H9 (cell line): ENCODE measurements around the gene NQO1. TPM values are rescaled to one million over a fixed set of nuclear protein-coding genes. Genes with fewer than 3 reads are reported as not detected.

ENCODE experiments used
- DNase-seq: peaks from one replicate; pipeline ENCODE4 v3.0.0-alpha.2; 2017
- H2AFZ ChIP-seq: one replicate; pipeline ENCODE4 v1.6.1; 2013; ENCODE audit warnings: mild to moderate bottlenecking, low read length, control low read depth, moderate library complexity
- H2AK5ac ChIP-seq: 2 replicates; pipeline ENCODE4 v1.6.1; 2013; ENCODE audit warnings: low read length, control low read depth, mixed read lengths; ENCODE audit not compliant: insufficient read length
- H2BK120ac ChIP-seq: one replicate; pipeline ENCODE4 v1.6.1; 2013; ENCODE audit warnings: low read depth, mild to moderate bottlenecking, low read length, control low read depth, inconsistent platforms; ENCODE audit not compliant: poor library complexity, severe bottlenecking
- H2BK12ac ChIP-seq: 2 replicates; pipeline ENCODE4 v1.6.1; 2013; ENCODE audit warnings: low read length, control low read depth, mixed read lengths, low read depth; ENCODE audit not compliant: insufficient read length
- H2BK15ac ChIP-seq: 2 replicates; pipeline ENCODE4 v1.6.1; 2013; ENCODE audit warnings: low read depth, low read length, control low read depth
- H2BK20ac ChIP-seq: one replicate; pipeline ENCODE4 v1.6.1; 2013; ENCODE audit warnings: low read depth, mild to moderate bottlenecking, low read length, control low read depth, inconsistent platforms; ENCODE audit not compliant: poor library complexity, severe bottlenecking
- H2BK5ac ChIP-seq: 2 replicates; pipeline ENCODE4 v1.6.1; 2013; ENCODE audit warnings: low read length, control low read depth, mixed read lengths; ENCODE audit not compliant: insufficient read length
- H3K14ac ChIP-seq: 2 replicates; pipeline ENCODE4 v1.6.1; 2013; ENCODE audit warnings: low read length, control low read depth; ENCODE audit not compliant: insufficient read depth
- H3K18ac ChIP-seq: 2 replicates; pipeline ENCODE4 v1.6.1; 2013; ENCODE audit warnings: low read depth, mild to moderate bottlenecking, mixed read lengths, low read length, control low read depth; ENCODE audit not compliant: insufficient read length
- H3K23ac ChIP-seq: 2 replicates; pipeline ENCODE4 v1.6.1; 2013; ENCODE audit warnings: low read length, control low read depth, mixed read lengths, low read depth; ENCODE audit not compliant: insufficient read length
- H3K23me2 ChIP-seq: 2 replicates; pipeline ENCODE4 v1.6.1; 2013; ENCODE audit warnings: low read depth, mild to moderate bottlenecking, mixed read lengths, low read length, control low read depth; ENCODE audit not compliant: insufficient read length, poor library complexity, severe bottlenecking
- H3K27ac ChIP-seq: 2 replicates; pipeline ENCODE4 v1.5.1; 2013; ENCODE audit warnings: low read length, control low read depth, mixed read lengths, low read depth; ENCODE audit not compliant: insufficient read length
- H3K27me3 ChIP-seq: 2 replicates; pipeline ENCODE4 v1.6.1; 2013; ENCODE audit warnings: low read length, control low read depth, inconsistent platforms; ENCODE audit not compliant: insufficient read depth
- H3K4ac ChIP-seq: 2 replicates; pipeline ENCODE4 v1.6.1; 2013; ENCODE audit warnings: low read depth, mild to moderate bottlenecking, control low read depth, inconsistent platforms, low read length, moderate library complexity
- H3K4me1 ChIP-seq: 2 replicates; pipeline ENCODE4 v1.6.1; 2013; ENCODE audit warnings: low read length, control low read depth, inconsistent platforms; ENCODE audit not compliant: insufficient read depth
- H3K4me2 ChIP-seq: 2 replicates; pipeline ENCODE4 v1.6.1; 2013; ENCODE audit warnings: low read length, control low read depth, mixed read lengths; ENCODE audit not compliant: insufficient read length, insufficient read depth
- H3K56ac ChIP-seq: 2 replicates; pipeline ENCODE4 v1.6.1; 2013; ENCODE audit warnings: low read depth, mild to moderate bottlenecking, mixed read lengths, low read length, control low read depth; ENCODE audit not compliant: insufficient read length
- H3K79me1 ChIP-seq: 2 replicates; pipeline ENCODE4 v1.6.1; 2013; ENCODE audit warnings: low read depth, mild to moderate bottlenecking, moderate library complexity, low read length, control low read depth, inconsistent platforms; ENCODE audit not compliant: insufficient read depth, poor library complexity, severe bottlenecking
- H3K79me2 ChIP-seq: 2 replicates; pipeline ENCODE4 v1.6.1; 2013; ENCODE audit warnings: low read length, control low read depth, inconsistent platforms; ENCODE audit not compliant: insufficient read depth
- H3K9ac ChIP-seq: 2 replicates; pipeline ENCODE4 v1.6.1; 2013; ENCODE audit warnings: low read length, control low read depth, mixed read lengths; ENCODE audit not compliant: insufficient read length; ENCODE audit errors: extremely low read depth
- H3K9me3 ChIP-seq: one replicate; pipeline ENCODE4 v1.6.1; 2013; ENCODE audit warnings: low read depth, low read length, inconsistent platforms; ENCODE audit not compliant: control insufficient read depth
- H3T11ph ChIP-seq: one replicate; pipeline ENCODE4 v1.6.1; 2013; ENCODE audit warnings: mild to moderate bottlenecking, low read length, control low read depth, inconsistent platforms
- H4K20me1 ChIP-seq: one replicate; pipeline ENCODE4 v1.6.1; 2013; ENCODE audit not compliant: control insufficient read depth, insufficient read length, insufficient read depth
- H4K5ac ChIP-seq: 2 replicates; pipeline ENCODE4 v1.6.1; 2013; ENCODE audit warnings: low read depth, mild to moderate bottlenecking, mixed read lengths, low read length, control low read depth; ENCODE audit not compliant: insufficient read length
- H4K8ac ChIP-seq: replicated peaks from 2 replicates; pipeline ENCODE4 v1.6.1; 2013; ENCODE audit warnings: low read length, control low read depth, mixed read lengths, low read depth; ENCODE audit not compliant: insufficient read length
- H4K91ac ChIP-seq: 2 replicates; pipeline ENCODE4 v1.6.1; 2013; ENCODE audit warnings: low read depth, mild to moderate bottlenecking, moderate library complexity, mixed read lengths, low read length, control low read depth; ENCODE audit not compliant: insufficient read length
- H3K27ac Mint-ChIP-seq, 3 experiments: 2 replicates in 2 of 3; 3 replicates in 1 of 3; pipeline ENCODE4 v1.8.0; 2020 to 2021; ENCODE audit warnings: mixed read lengths in 3 of 3, mild to moderate bottlenecking in 1 of 3, moderate library complexity in 1 of 3
- H3K27me3 Mint-ChIP-seq: 2 replicates; pipeline ENCODE4 v1.8.0; 2021; ENCODE audit warnings: low read depth, mild to moderate bottlenecking, moderate library complexity, mixed read lengths
- H3K36me3 Mint-ChIP-seq, 3 experiments: 2 replicates in 2 of 3; 3 replicates in 1 of 3; pipeline ENCODE4 v1.8.0; 2020 to 2021; ENCODE audit warnings: low read depth in 3 of 3, mixed read lengths in 3 of 3; ENCODE audit not compliant: insufficient read depth in 1 of 3
- H3K4me1 Mint-ChIP-seq, 2 experiments: 2 replicates each; pipeline ENCODE4 v1.8.0; 2020; ENCODE audit warnings: mixed read lengths in 2 of 2
- H3K4me3 Mint-ChIP-seq, 2 experiments: 2 replicates in 1 of 2; 3 replicates in 1 of 2; pipeline ENCODE4 v1.8.0; 2020 to 2021; ENCODE audit warnings: mild to moderate bottlenecking in 2 of 2, mixed read lengths in 2 of 2, moderate library complexity in 1 of 2
- H3K9me3 Mint-ChIP-seq, 2 experiments: 2 replicates in 1 of 2; 3 replicates in 1 of 2; pipeline ENCODE4 v1.8.0; 2020; ENCODE audit warnings: mild to moderate bottlenecking in 2 of 2, mixed read lengths in 2 of 2, moderate library complexity in 1 of 2
- WGBS: extraction: QIAGEN DNeasy Blood & Tissue Kit; methylation state at CpG from one replicate; pipeline ENCODE4 v1.1.7; 2013; ENCODE audit warnings: missing lambda C conversion rate, low lambda C conversion rate, mixed read lengths; ENCODE audit not compliant: insufficient read length; ENCODE audit errors: extremely low coverage; 5-methylcytosine and 5-hydroxymethylcytosine counted together
- total RNA-seq: library from RNA; stranded (reverse); gene quantifications from 2 replicates; pipeline ENCODE4 v1.2.1, GENCODE V29; 2021
- TF ChIP-seq, protein P1 (sequence below): fragments of 200-600 bp; sonication (generic); conservative IDR thresholded peaks from 3 replicates; pipeline ENCODE4 v1.8.0; 2021; ENCODE audit warnings: antibody characterized with exemption, mild to moderate bottlenecking

The NQO1 gene
- total RNA-seq, 1 experiment from 2014 or later, result 64.6 TPM

DNA sequence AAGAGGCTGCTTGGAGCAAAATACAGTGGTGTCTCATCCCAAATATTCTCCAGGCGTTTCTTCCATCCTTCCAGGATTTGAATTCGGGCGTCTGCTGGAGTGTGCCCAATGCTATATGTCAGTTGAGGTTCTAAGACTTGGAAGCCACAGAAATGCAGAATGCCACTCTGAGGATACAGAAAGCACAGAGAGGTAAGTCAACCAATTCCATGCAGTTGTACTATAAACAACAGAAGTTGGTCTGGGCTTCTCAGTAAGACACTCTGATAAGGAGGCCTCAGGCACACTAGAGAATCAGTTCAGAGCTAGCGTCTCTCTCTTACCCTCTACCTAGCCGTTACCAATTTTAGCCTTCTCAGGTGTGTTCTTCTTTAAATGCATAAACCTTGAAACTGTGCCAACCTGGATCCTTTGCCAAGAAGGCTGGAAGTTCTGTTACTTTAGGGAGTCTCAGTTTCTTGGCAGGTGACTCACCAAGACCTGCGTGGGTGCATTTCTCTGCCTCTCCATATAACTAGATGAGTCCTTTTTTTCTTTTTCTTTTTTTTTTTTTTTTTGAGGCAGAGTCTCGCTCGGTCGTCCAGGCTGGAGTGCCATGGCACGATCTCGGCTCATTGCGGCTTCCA is 15.1 kb downstream of the NQO1 start:
- WGBS, result no CpG with 5 or more reads among the region's 12 CpGs
- Mint-ChIP-seq H3K4me1 (no peaks in the 10 kb centered on the region), H3K4me3 (no peak overlapping the region), H3K27ac (no peak overlapping the region), H3K36me3 (peaks cover 4 to 47% (median 9%) of the 10 kb centered on the region in 3 experiments; a peak in 5 of 7 replicates), H3K27me3 (no peaks in the 10 kb centered on the region), H3K9me3 (no peaks in the 10 kb centered on the region)
- DNase-seq, result no peak
- Histone ChIP-seq H2BK120ac (no peak overlapping the region), H4K8ac (no peak overlapping the region), H3K4me1 (no peaks in the 10 kb centered on the region), H2BK15ac (no peak overlapping the region), H2BK12ac (no peak overlapping the region), H4K20me1 (no peaks in the 10 kb centered on the region), H4K91ac (no peak overlapping the region), H3K4me2 (no peak overlapping the region), H4K5ac (no peak overlapping the region), H3K27me3 (no peaks in the 10 kb centered on the region), H3K18ac (no peak overlapping the region), H3K79me2 (no peaks in the 10 kb centered on the region), H2BK5ac (no peak overlapping the region), H3K23ac (no peak overlapping the region), H3K56ac (no peak overlapping the region), H2BK20ac (no peak overlapping the region), H3K23me2 (no peaks in the 10 kb centered on the region), H3K9me3 (no peaks in the 10 kb centered on the region), H3K14ac (no peak overlapping the region), H3K79me1 (no peaks in the 10 kb centered on the region), H3K9ac (no peak overlapping the region), H2AFZ (no peak overlapping the region), H2AK5ac (no peak overlapping the region), H3T11ph (no peak overlapping the region), H3K27ac (no peak overlapping the region), H3K4ac (no peak overlapping the region)
- TF ChIP-seq, protein P1, sequence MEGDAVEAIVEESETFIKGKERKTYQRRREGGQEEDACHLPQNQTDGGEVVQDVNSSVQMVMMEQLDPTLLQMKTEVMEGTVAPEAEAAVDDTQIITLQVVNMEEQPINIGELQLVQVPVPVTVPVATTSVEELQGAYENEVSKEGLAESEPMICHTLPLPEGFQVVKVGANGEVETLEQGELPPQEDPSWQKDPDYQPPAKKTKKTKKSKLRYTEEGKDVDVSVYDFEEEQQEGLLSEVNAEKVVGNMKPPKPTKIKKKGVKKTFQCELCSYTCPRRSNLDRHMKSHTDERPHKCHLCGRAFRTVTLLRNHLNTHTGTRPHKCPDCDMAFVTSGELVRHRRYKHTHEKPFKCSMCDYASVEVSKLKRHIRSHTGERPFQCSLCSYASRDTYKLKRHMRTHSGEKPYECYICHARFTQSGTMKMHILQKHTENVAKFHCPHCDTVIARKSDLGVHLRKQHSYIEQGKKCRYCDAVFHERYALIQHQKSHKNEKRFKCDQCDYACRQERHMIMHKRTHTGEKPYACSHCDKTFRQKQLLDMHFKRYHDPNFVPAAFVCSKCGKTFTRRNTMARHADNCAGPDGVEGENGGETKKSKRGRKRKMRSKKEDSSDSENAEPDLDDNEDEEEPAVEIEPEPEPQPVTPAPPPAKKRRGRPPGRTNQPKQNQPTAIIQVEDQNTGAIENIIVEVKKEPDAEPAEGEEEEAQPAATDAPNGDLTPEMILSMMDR, result no peak
